GM19467 (cell line): ENCODE data around the gene TMEM130.
"Not testable (repeated sequence)": the region's sequence is repeated elsewhere in the genome, so short reads cannot be mapped to it uniquely, and the experiment has no call there.

Experiments
- ATAC-seq: cut with Tn5 transposase; IDR thresholded peaks from one replicate; pipeline ENCODE4 v1.9.1; 2021; ENCODE audit warnings: mild to moderate bottlenecking, moderate library complexity; ENCODE audit not compliant: unreplicated experiment

The TMEM130 gene

GRCh38 chr7:98877692-98878364 is 8.0 kb upstream of the TMEM130 start:
- ATAC-seq = no peak

- no peak for ATAC-seq
Measured at GRCh38 chr7:98877146-98877545, 7.3 kb upstream of the TMEM130 start.

GRCh38 chr7:98875501-98875900 is 5.7 kb upstream of the TMEM130 start:
- ATAC-seq = no peak

GRCh38 chr7:98874942-98875341 is 5.1 kb upstream of the TMEM130 start:
- no peak for ATAC-seq

GRCh38 chr7:98873610-98874009 is 3.8 kb upstream of the TMEM130 start:
- ATAC-seq = not testable (repeated sequence)

GRCh38 chr7:98872328-98872924 is 2.6 kb upstream of the TMEM130 start:
- no peak for ATAC-seq

- ATAC-seq = no peak
Measured at GRCh38 chr7:98870807-98871491, 1.1 kb upstream of the TMEM130 start.

DNA sequence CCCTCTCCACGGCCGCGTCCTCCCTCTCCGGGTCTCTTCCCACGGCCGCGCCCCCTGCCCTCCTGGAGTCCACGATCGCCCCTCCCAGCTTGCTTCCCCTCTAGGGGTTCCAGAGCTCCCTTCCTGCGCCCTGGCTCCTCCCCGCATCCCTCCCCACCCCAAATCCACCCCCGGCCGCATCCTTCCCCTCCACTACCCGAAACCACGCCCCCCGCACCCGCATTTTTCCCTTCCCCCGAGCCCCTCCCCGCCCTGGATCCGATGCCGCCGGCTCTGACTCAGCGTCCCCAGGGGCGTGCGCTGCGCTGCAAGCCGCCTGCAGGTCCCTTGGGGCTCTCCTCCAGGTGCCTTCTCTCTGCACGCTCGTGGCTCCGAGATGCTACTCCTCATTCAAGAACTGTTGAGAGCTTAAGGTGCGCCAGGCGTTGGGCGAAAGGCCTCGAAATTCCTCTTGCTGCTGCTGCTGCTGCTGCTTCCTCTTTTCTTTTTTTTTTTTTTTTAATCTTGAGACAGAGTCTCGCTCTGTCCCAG is 372 bp upstream of the TMEM130 start:
- ATAC-seq = peak; percentile 83

- no peak for ATAC-seq
Measured at GRCh38 chr7:98869027-98869596, 702 bp downstream of the TMEM130 start.

DNA sequence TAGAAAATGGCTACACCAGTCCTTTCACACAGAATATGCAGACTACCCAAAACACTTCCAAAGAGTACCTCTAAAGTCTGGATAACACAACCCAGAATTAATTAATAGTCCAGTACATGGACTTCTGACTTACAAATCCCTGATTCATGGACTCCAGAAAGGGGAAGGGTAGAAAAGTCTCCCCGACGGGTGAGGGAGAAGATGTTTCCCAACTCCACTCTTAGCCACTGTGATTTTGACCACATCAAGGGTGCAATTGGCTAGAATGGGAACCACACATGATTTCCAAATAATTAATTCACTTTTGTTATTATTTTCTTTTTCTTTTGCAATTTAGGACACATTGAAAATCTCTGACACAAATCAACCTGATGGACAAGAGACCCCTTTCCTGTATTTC is 1.4 kb downstream of the TMEM130 start:
- ATAC-seq = no peak

DNA sequence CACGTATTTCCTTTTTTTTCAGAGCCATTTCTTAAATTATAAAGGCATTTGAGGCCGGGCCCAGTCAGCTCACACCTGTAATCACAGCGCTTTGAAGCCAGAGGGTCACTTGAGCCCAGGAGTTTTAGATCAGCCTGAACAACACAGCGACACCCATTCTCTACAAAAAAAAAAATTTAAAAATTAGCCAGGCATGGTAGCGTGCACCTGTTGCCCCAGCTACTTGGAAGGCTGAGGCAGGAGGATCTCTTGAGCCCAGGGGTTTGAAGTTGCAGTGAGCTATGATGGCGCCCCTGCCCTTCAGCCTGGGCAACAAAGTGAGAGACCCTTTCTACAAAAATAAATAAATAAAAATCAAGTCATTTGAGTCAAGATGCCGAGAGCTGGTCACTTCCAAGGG is 3.0 kb downstream of the TMEM130 start:
- ATAC-seq = no peak

DNA sequence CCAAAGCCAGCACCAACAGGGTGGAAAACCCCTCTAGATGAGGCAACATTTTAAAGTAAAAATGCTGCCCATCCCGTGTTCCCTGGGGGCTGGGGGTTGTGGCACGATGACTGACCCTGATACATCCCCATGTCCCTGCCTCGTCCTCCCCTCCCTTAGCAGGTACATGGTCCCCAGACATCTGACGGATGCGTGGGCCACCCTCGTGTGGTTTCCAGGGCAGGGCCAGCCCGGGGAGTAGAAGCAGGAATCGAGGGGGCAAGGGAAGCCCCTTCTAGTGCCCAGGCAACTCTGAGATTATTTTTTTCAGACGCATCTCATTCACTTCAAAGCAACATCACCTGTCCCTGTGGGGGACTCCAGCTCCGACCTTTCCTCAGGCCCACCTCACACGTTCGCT is 3.5 kb downstream of the TMEM130 start:
- ATAC-seq = no peak

DNA sequence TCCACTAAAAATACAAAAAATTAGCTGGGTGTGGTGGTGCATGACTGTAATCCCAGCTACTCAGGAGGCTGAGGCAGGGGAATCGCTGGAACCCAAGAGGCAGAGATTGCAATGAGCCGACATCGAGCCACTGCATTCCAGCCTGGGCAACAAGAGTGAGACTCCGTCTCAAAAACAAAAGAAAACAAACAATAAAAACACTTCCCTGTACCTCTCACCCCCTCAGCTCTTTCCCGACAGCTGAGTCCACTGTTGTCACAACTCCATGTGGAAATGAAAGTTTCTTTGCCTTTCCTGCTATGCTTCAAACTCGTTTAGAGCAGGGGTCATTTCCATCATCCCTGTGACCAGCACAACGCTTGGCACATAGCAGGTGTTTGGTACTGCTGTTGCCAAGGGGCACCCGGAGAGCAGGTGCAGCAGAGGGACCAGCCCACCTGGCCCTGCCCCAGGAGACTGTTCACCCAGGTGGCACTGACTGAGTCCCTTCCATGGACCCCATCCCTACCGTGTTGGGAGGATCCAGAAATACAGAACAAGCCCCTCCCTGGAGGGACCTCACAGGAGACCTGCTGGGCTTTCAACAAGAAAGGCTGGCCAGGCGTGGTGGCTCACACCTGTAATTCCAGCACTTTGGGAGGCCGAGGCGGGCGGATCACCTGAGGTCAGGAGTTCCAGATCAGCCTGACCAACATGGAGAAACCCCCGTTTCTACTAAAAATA is 4.9 kb downstream of the TMEM130 start:
- no peak for ATAC-seq

- no peak for ATAC-seq
Measured at GRCh38 chr7:98863601-98864000, 6.2 kb downstream of the TMEM130 start.

GRCh38 chr7:98862716-98863420 is 6.9 kb downstream of the TMEM130 start:
- ATAC-seq = no peak

- ATAC-seq = no peak
Measured at GRCh38 chr7:98862203-98862602, 7.6 kb downstream of the TMEM130 start.

DNA sequence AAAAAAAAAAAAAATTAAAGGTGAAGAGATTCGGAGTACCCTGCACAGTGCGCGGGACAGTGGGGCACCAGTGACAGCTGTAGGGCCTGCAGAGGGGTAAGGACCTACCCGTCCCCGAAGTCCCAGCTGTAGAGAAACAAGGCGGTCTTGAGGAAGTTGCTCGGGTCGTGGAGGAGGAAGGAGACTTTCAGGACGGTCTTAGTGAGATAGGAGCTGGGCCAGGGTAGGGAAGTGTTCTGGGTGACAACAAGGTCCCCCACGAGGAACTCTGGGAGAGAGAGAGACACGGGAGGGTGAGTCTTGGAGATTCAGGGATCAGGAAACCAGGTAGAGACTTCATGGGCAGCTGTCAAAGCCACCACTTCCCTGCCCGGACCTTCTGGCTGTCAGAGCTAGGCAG is 9.7 kb downstream of the TMEM130 start:
- no peak for ATAC-seq

- ATAC-seq = no peak
Measured at GRCh38 chr7:98855610-98856422, 14.0 kb downstream of the TMEM130 start.

- ATAC-seq = no peak
Measured at GRCh38 chr7:98852826-98853225, 17.0 kb downstream of the TMEM130 start.

DNA sequence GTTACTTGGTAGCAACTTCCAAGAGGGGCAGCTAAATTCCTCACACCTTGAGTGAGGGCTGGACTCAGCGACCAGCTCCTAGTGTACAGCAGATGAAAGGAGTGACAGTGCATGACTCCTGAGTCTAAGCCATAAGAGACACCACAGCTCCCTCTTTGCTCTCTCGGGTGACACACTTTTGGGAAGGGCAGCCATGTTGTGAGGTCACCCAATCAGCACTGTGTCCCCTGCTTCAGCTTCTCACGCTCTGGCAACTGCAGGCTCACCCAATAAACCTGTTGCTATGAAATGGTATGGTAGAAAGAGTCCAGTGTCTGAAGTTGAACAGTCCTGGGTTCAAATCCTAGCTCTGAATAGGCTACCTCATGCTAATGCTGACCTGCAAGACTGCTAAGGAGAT is 20.9 kb downstream of the TMEM130 start:
- ATAC-seq = no peak
